Activated CD8-positive, alpha-beta memory T cell treated with anti-CD3 and anti-CD28 coated beads for 48 hours (primary cell): ENCODE measurements around the gene IL23A.

ENCODE experiments used
- DNase-seq, 3 experiments: peaks; one replicate each; pipeline ENCODE4 v3.0.0-alpha.2; 2020; ENCODE audit warnings: low read depth in 2 of 3, low spot score in 2 of 3

Gene IL23A

GRCh38 chr12:56359851-56360767 is 21.4 kb downstream of the IL23A start, which contains the start of gene STAT2:
STAT2 (minus strand) TSS chr12:56360107; CDS start chr12:56356571, 3,536 bp downstream.
- peak; percentile 93 to 98 (median 93) for DNase-seq

DNA sequence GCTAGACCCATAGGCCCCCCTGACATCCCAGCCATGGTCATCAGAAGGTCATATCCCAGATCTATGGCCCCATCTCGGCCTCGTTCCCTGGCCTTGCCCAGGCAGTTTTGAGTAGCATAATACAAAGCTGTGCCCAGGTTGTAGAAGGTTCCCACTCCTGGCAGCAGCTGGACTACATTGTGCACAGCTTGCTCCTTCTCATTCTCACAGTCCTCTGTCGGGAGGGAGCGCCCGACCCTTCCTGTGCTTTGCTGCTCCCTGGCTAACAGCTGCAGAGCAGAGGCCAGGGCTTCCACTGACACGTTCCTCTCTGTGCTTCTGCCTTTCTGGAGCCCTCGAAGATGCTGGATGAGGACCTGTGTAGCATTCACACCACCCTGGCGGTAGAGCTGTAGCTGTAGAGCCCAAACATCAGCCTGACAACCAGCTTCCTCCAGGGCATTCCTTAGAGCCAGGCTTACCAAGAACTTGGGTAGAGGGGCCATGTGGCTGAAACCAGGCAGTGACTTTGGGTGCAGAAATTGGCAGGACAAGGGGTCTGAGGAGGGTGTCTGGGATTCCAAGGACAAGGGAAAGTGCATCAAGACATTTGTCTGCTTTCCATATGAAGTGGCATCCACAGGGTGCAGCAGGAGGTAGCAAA is 22.9 kb downstream of the IL23A start:
- DNase-seq: no peak

DNA sequence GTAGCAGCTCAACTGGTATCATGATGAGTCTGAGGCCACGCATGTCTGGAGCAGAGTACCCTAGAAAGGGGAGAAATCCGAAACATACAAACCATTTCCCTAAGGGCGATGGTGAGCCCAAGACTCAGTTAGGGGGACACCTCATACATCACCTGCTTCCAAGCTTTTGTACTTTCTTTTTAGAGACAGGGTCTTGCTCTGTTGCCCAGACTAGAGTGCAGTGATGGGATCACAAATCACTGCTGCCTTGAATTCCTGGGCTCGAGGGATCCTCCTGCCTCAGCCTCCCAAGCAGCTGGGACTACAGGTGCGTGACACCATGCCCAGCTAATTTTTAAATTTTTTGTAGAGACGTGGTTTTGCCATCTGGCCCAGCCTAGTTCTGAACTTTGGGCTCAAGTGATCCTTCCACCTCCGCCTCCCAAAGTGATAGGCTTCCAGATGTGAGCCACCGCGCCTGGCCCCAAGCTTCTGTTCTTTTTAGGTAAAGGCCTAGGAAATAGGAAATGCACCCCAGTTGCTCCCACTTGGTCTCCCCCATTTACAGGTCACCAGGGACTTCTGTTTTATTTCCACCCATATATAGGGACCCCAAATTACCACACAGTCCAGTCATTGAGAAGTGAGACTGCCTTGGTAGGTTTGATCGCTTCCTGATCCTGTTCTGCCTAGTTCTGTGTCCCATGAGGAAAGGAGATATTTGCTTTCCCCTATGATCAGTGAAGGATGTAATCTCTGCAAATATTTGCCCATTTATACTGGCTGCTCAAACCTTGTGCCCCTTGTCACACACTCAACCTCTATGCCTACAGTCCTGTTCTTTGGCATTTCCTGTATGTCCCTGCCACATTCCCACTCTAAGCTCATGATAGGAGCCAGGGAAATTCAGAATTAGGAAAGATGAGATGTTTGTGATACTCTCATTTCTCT is 23.7 kb downstream of the IL23A start, which contains the start of gene APOF:
Gene APOF, minus strand, starts transcription at position 728 of the 930 bp plus-strand sequence. Its CDS starts 112 bp downstream, at position 616.
- DNase-seq: no peak

DNA sequence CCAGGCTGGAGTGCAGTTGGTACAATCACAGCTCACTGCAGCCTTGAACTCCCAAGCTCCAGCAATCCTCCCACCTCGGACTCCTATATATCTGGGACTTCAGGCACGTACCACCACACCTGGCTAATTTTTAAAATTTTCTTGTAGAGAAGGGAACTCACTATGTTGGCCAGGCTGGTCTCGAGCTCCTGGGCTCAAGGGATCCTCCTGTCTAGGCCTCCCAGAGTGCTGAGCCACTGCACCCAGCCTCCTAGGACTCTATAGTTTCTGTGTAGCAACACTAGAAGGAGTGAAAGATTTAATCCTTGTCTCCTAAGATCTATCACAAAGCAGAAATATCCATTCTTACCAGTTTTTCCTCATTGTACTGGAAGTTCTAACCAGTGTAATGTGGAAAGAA is 28.3 kb downstream of the IL23A start:
- no peak for DNase-seq

GRCh38 chr12:56373515-56373914 is 34.8 kb downstream of the IL23A start:
- no peak for DNase-seq

DNA sequence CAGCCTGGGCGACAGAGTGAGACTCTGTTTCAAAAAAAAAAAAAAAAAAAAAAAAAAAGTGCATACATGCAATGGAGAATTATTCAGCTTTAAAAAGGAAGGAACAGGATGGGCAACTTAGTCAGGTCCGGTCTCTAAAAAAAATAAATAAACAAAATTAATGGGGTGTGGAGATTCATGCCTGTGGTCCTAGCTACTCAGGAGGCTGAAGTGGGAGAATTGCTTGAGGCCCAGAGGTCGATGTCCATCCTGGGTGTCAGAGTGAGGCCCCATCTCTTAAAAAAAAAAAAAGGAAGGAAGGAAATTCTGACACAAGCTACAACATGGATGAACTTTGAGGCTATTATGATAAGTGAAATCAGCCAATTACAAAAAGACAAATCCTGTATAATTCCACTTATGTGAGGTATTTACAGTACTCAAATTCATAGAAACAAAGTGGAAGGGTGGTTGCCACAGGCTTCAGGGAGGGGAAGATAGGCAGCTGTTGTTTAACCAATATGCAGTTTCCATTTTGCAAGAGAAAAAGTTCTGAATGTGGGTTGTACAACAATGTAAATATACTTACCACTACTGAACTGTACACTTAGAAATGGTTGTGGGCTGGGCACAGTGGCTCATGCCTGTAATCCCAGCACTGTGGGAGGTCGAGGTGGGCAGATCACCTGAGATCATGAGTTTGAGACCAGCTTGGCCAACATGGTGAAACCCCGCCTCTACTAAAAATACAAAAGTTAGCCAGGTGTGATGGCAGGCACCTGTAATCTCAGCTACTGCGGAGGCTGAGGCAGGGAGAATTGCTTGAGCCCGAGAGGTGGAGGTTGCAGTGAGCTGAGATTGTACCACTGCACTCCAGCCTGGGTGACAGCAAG is 36.3 kb downstream of the IL23A start:
- no peak for DNase-seq

DNA sequence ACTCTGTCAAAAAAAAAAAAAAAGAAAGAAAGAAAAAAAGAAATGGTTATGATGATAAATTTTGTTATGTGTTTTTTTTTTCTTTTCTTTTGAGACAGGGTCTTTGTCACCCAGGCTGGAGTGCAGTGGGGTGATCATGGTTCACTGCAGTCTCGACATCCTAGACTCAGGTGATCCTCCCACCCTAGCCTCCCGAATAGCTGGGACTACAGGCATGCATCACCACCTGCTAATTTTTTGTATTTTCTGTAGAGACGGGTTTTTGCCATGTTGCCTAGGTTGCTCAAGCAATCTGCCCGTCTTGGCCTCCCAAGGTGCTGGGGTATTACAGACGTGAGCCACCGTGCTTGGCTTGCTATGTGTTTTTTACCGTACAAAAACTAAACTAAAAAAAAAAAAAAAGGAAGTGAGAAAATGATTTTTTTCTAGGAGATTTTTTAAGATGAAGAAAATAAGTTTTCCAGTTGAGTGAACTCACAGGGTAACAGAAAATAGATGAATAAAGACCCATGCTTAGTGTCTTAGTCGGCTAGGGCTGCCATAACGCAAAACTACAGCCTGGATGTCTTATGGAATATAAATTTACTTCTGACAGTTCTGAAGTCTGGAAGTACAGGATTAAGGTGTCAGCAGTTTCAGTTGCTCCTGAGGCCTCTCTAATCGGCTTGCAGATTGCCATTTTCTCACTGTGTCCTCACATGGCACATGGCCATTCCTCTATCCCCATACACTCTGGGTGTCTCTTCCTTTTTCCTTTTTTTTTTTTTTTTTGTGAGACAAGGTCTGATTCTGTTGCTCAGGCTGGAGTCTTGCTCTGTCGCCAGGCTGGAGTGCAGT is 37.1 kb downstream of the IL23A start:
- DNase-seq: no peak

- no peak for DNase-seq
These were observed 38.8 kb downstream of the IL23A start for GRCh38 chr12:56377310-56377988.

GRCh38 chr12:56377989-56378316 is 39.3 kb downstream of the IL23A start:
- DNase-seq: no peak

DNA sequence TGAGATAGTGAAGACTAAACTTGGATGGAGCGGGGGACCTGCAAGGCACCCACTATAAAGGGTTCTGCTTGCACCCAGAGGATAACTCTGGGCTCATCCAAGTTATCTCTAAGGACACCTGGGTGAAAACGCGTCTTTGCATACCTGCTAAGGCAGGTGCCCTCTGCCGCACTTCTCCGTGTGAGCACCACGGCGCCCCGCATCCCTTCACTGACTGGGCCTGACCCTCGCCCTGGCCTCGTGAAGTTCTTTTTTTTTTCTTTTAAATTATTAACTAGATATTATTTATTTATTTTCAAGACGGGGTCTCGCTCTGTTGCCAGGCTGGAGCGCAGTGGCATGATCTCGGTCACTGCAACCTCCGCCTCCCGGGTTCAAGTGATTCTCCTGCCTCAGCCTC is 43.9 kb downstream of the IL23A start:
- DNase-seq: no peak

DNA sequence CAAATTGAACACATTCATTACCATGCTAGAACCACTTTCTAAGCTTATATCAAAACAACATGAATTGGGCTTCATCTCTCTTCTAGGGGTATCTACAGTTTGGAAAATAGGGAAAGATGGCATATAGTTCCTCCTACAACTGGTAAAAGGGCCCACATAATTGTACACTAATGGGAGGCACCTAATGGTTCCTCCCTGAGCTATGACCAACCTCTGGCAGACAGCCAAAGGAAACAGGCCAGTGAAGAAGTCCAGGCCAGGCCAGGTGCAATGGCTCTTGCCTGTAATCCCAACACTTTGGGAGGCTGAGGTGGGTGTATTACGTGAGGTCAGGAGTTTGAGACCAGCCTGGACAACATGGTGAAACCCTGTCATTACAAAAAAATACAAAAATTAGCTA is 47.2 kb downstream of the IL23A start:
- no peak for DNase-seq

DNA sequence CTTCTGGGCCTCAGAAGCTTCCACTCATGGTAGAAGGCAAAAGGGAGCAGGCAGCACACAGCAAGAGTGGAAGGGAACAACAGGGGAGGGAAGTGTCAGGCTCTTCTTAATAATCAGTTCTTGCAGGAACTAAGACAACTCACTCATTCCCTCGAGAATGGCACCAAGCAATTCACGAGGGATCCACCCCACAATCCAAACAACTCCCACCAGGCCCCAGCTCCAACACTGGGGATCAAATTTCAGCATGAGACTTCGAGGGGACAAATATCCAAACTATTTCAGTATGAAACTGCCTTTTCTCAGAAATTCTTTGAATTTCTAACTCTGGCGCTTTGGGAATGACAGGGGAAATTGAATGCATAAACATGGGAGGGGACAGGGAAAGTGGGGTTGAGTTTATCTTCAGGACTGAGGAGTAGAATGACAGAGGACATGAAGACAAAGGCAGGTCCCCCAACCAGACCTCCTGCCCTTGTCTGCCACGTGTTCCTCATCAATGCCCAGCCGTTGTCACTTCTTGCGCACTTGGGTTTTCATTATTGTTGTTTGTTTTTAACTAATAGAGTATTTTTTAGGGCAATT is 48.6 kb downstream of the IL23A start:
- no peak for DNase-seq

- DNase-seq: no peak
These were observed 50.7 kb downstream of the IL23A start for GRCh38 chr12:56389412-56389811.
